Measurements from ENCODE around the gene BRI3.
"Not testable (repeated sequence)": the region's sequence is repeated elsewhere in the genome, so short reads cannot be mapped to it uniquely, and the experiment has no call there.

Gene BRI3

DNA sequence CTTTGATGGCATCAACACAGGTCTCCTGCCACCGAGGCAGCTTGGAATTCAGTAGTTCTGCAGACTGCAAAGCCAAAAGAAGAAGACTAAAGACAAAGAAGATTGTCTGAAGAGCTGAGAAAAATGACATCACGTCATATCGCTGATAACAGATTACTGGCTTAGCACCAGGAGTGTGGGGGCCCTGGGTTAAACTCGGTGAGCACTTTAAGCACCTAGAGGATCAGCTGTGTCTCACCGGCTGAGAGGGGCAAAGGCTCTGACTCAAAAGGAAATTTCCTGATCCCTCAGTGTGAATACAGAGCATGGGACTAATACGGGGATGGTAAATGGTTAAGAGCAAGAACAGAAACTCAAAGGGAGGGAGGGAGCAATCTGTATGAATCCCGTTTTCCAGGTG is 30.7 kb downstream of the BRI3 start:
- DNase-seq (ENCODE audit: low read depth): no peak

GRCh38 chr7:98314469-98314868 is 33.0 kb downstream of the BRI3 start:
- DNase-seq (ENCODE audit: low read depth): no peak

DNA sequence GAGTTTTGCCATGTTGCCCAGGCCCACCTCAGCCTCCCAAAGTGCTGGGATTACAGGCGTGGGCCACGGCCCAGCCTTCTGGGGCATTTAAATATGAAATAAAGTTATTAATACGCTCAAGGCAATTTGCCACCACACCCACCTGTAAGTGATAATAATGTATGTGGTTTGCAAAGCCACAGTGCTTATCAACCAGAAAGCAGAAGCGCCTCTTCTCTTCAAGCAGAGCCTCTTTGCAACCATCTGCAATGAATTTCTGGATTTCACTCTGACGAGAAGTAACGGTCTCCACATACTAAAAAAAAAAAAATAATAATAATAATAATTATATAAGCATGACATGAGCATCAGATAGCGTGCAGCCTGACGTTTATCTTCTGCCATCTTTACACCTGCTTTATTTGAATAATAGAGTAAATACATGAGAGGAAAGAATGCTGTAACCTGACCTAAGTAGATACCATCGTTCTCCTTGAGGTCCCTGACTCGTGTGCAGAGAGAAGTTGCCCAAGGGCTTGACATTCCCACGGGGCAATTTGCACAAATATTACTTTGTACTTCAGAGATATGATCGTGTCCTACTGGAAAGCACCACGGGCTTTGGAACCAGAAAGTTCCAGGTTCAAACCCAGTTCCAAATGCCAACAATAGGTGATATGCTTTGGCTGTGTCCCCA is 34.0 kb downstream of the BRI3 start:
- DNase-seq (ENCODE audit: low read depth): no peak

DNA sequence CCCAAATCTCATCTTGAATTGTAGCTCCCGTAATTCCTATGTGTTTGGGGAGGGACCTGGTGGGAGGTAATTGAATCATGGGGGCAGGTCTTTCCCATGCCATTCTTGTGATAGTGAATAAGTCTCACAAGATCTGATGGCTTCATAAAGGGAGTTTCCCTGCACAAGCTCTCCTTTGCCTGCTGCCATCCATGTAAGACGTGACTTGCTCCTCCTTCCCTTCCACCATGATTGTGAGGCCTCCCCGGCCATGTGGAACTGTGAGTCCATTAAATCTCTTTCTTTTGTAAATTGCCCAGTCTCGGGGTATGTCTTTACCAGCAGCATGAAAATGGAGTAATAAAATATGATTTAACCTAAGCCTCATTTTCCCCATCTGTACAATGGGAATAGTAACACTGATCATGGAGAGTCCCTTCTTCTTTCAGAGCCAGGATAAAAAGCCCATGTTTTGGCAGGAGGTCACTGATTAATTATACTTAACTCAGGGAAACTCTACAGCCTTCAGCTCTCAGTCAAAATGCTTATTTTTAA is 34.6 kb downstream of the BRI3 start:
- not testable (repeated sequence) for DNase-seq (ENCODE audit: low read depth)

DNA sequence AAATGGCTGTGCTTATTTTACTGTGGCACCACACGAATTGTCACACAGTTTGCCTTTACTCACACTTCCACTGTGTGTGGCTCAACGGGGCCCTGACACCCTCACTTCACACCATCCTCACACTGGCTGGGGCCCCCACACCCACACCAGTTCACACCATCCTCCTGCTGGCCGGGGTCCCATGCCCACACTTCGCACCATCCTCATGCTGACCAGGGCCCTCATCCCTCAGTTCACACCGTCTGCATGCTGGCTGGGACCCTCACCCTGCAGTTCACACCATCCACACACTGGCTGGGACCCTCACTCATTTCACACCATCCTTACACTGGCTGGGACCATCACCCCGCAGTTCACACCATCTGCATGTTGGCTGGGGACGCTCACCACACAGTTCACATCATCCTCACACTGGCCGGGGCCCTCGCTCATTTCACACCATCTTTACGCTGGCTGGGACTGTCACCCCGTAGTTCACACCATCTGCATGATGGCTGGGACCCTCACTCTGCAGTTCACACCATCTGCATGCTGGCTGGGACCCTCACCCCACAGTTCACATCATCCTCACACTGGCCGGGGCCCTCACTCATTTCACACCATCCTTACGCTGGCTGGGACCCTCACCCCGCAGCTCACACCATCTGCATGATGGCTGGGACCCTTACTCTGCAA is 36.0 kb downstream of the BRI3 start:
- DNase-seq (ENCODE audit: low read depth): no peak

DNA sequence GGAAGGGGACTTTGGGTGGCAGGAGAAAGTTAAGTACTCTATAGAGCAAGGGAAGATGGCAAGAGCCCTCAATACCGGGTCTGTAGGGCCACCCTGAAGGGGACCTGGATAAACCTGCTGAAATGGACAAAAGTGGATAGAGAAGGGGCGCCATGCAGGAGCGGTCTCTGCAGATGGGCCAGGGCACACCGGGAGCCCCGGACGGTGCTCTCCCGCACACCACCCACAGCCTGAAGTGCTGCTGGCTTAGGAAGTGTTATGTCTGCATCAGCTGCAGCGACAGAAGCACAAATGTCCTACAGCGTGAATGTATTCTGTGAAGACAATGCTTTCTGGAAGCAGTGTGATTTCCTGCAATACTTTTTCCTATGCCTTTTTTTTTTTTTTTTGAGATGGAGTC is 37.7 kb downstream of the BRI3 start:
- no peak for DNase-seq (ENCODE audit: low read depth)

GRCh38 chr7:98321301-98321700 is 39.8 kb downstream of the BRI3 start:
- no peak for DNase-seq (ENCODE audit: low read depth)

GRCh38 chr7:98322331-98323270 is 41.1 kb downstream of the BRI3 start:
- no peak for DNase-seq (ENCODE audit: low read depth)

GRCh38 chr7:98323597-98324322 is 42.3 kb downstream of the BRI3 start:
- no peak for DNase-seq (ENCODE audit: low read depth)

- DNase-seq (ENCODE audit: low read depth): no peak
These were observed 43.3 kb downstream of the BRI3 start for GRCh38 chr7:98324782-98325181.

- DNase-seq (ENCODE audit: low read depth): no peak
These were observed 47.8 kb downstream of the BRI3 start for GRCh38 chr7:98329100-98329790.

DNA sequence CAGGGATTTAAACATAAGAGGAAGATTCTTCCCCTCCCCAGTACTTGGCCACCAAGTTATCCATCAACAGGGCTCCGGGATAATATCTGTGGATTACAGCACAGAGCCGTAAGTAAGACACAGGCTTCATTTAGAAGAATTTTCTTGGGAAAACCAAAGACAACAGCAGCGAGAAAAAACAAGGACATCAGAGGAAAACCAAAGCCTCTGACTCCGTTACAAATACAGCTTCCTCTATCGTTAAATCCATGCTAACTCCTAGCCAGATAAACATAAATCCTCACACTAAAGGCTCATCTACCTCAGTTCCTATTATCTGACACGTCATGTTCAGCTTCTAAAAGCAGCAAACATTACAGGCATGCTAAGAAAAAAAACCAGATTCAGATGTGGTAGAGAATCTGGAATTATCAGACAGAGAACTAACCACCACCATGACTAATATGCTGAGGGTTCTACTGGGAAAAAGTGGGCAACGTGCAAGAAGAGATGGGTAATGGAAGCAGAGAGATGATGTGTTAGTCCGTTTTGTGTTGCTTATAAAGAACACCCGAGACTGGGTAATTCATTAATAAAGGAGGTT is 48.4 kb downstream of the BRI3 start:
- DNase-seq (ENCODE audit: low read depth): no peak

DNA sequence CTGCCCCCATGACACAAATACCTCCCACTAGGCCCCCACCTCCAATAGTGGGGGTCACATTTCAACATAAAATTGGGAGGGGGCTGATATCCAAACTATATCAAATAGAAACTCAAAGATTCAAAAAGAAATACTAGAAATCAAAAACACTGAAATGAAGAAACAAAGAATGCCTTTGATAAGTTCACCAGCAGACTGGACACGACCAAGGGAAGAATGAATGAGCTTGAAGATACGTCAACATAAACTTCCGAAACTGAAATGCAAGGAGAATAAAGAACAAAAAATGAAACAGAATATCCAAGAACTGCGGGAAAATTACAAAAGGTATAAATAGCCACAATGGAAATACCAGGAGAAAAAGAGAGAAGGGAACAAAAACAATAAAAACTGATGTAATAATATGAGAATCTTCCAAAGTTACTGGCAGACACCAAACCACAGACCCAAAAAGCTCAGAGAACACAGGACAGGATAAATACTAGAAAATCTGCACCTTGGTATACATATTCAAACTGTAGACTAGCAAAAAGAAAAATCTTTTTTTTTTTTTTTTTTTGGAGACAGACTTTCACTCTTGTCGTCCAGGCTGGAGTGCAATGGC is 49.5 kb downstream of the BRI3 start:
- no peak for DNase-seq (ENCODE audit: low read depth)

GRCh38 chr7:98334081-98334480 is 52.6 kb downstream of the BRI3 start:
- no peak for DNase-seq (ENCODE audit: low read depth)

GRCh38 chr7:98335411-98335977 is 54.0 kb downstream of the BRI3 start:
- no peak for DNase-seq (ENCODE audit: low read depth)

- DNase-seq (ENCODE audit: low read depth): no peak
These were observed 57.0 kb downstream of the BRI3 start for GRCh38 chr7:98338441-98338840.

DNA sequence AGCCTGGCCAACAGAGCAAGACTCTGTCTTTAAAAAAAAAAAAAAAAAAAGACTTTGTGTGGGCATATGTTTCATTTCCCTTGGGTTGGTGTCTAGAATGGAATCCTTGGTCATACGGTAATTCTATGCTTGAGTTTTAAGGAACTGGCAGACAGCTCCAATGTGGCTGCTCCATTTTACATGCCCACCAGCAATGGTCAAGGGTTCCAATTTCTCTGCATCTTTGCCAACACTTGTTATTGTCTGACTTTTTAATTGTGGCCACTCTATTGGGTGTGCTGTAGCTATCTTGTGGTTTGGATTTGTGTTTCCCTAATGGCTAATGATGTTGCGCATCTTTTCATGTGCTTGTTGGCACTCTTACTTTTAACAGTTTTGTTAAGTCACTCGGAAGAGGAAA is 57.6 kb downstream of the BRI3 start:
- no peak for DNase-seq (ENCODE audit: low read depth)

- peak; percentile 31 for DNase-seq (ENCODE audit: low read depth)
These were observed 59.6 kb downstream of the BRI3 start for GRCh38 chr7:98341106-98341505.
